HEK293 (cell line): ENCODE data around the gene MCM10.

Experiments used
- CTCF ChIA-PET: fragments of 350-600 bp; formaldehyde crosslinking; extraction: SDS; loops from one replicate; lab custom pipeline; 2021; ENCODE audit warnings: antibody characterized with exemption; lab: Yijun Ruan, JAX
- POLR2A ChIA-PET: fragments of 300-600 bp; formaldehyde crosslinking; extraction: SDS; loops from one replicate; lab custom pipeline; 2020; ENCODE audit warnings: antibody characterized with exemption, inconsistent platforms; lab: Yijun Ruan, JAX
- H3K27ac ChIP-seq: fragments of 200-500 bp; sonication (Bioruptor generic); 2 replicates; pipeline ENCODE4 v1.5.1; 2014; ENCODE audit warnings: low read depth, low read length, control low read depth, inconsistent platforms; ENCODE audit errors: extremely low read depth
- H3K36me3 ChIP-seq, 2 experiments: fragments of 200-500 bp in 1 of 2; sonication (Bioruptor generic) in 1 of 2; 1 replicate in 1 of 2; 2 replicates in 1 of 2; pipeline ENCODE4 v1.5.1; 2014 to 2017; ENCODE audit warnings: inconsistent platforms in 2 of 2, low read length in 2 of 2; ENCODE audit not compliant: control insufficient read depth in 2 of 2, insufficient read depth in 1 of 2
- H3K4me1 ChIP-seq: fragments of 200-500 bp; sonication (Bioruptor generic); 2 replicates; pipeline ENCODE4 v1.5.1; 2014; ENCODE audit warnings: mild to moderate bottlenecking, low read length, inconsistent platforms; ENCODE audit not compliant: control insufficient read depth, insufficient read depth
- H3K4me3 ChIP-seq: 2 replicates; pipeline ENCODE4 v1.5.1; 2011; ENCODE audit warnings: low read depth, mild to moderate bottlenecking, control low read depth, low read length, moderate library complexity
- H3K9me3 ChIP-seq: fragments of 200-500 bp; sonication (Bioruptor generic); 2 replicates; pipeline ENCODE4 v1.5.1; 2014; ENCODE audit warnings: low read depth, low read length, inconsistent platforms; ENCODE audit not compliant: control insufficient read depth, insufficient read depth
- HOXC10 ChIP-seq: sonication (generic); formaldehyde crosslinking; IDR thresholded peaks from 2 replicates; pipeline ENCODE4 v1.8.1; 2023; ENCODE audit warnings: mild to moderate bottlenecking, missing genetic modification reagents
- SP3 ChIP-seq: fragments of 450-650 bp; formaldehyde crosslinking; IDR thresholded peaks from 2 replicates; pipeline ENCODE4 v1.5.1; 2016; ENCODE audit warnings: missing biosample characterization, missing genetic modification characterization
- SP7 ChIP-seq: fragments of 450-650 bp; formaldehyde crosslinking; IDR thresholded peaks from 2 replicates; pipeline ENCODE4 v1.5.1; 2016; ENCODE audit warnings: missing biosample characterization, missing genetic modification characterization
- TRIM28 ChIP-seq: IDR thresholded peaks from 2 replicates; pipeline ENCODE4 v1.6.1; 2011; ENCODE audit warnings: low read length, control low read depth, borderline replicate concordance
- YY2 ChIP-seq: fragments of 450-650 bp; formaldehyde crosslinking; IDR thresholded peaks from 2 replicates; pipeline ENCODE4 v1.5.1; 2016; ENCODE audit warnings: missing biosample characterization, missing genetic modification characterization
- ZNF133 ChIP-seq: fragments of 450-650 bp; formaldehyde crosslinking; IDR thresholded peaks from 2 replicates; pipeline ENCODE4 v1.5.1; 2016; ENCODE audit warnings: missing biosample characterization, missing genetic modification characterization
- ZNF169 ChIP-seq: fragments of 450-650 bp; formaldehyde crosslinking; IDR thresholded peaks from 2 replicates; pipeline ENCODE4 v1.5.1; 2016; ENCODE audit warnings: missing biosample characterization, missing genetic modification characterization
- ZNF202 ChIP-seq: fragments of 450-650 bp; formaldehyde crosslinking; IDR thresholded peaks from 2 replicates; pipeline ENCODE4 v1.5.1; 2016; ENCODE audit warnings: missing biosample characterization, missing genetic modification characterization, borderline replicate concordance
- ZNF214 ChIP-seq: fragments of 450-650 bp; formaldehyde crosslinking; IDR thresholded peaks from 2 replicates; pipeline ENCODE4 v1.5.1; 2017; ENCODE audit warnings: missing biosample characterization, mild to moderate bottlenecking, missing genetic modification characterization, borderline replicate concordance
- ZNF423 ChIP-seq: fragments of 450-650 bp; formaldehyde crosslinking; IDR thresholded peaks from 2 replicates; pipeline ENCODE4 v1.5.1; 2016; ENCODE audit warnings: missing biosample characterization, missing genetic modification characterization
- ZNF544 ChIP-seq: fragments of 450-650 bp; formaldehyde crosslinking; IDR thresholded peaks from 2 replicates; pipeline ENCODE4 v1.5.0; 2017; ENCODE audit warnings: missing biosample characterization, missing genetic modification characterization
- ZNF624 ChIP-seq: fragments of 450-650 bp; formaldehyde crosslinking; IDR thresholded peaks from 2 replicates; pipeline ENCODE4 v1.5.1; 2017; ENCODE audit warnings: missing biosample characterization, missing genetic modification characterization
- ZNF629 ChIP-seq: fragments of 450-650 bp; formaldehyde crosslinking; IDR thresholded peaks from 2 replicates; pipeline ENCODE4 v1.5.1; 2017; ENCODE audit warnings: missing biosample characterization, missing genetic modification characterization
- ZNF677 ChIP-seq: fragments of 450-650 bp; IDR thresholded peaks from 2 replicates; pipeline ENCODE4 v1.5.0; 2018; ENCODE audit warnings: missing biosample characterization, mild to moderate bottlenecking, missing genetic modification characterization, moderate library complexity
- ZNF701 ChIP-seq: fragments of 450-650 bp; formaldehyde crosslinking; IDR thresholded peaks from 2 replicates; pipeline ENCODE4 v1.5.1; 2016; ENCODE audit warnings: missing biosample characterization, missing genetic modification characterization
- ZNF707 ChIP-seq: fragments of 450-650 bp; formaldehyde crosslinking; IDR thresholded peaks from 2 replicates; pipeline ENCODE4 v1.5.1; 2016; ENCODE audit warnings: missing biosample characterization, missing genetic modification characterization
- TF ChIP-seq, protein P1 (sequence below): fragments of 450-650 bp; formaldehyde crosslinking; IDR thresholded peaks from 2 replicates; pipeline ENCODE4 v1.5.1; 2017; ENCODE audit warnings: missing biosample characterization, missing genetic modification characterization
- TF ChIP-seq, protein P2 (sequence below): fragments of 450-650 bp; formaldehyde crosslinking; IDR thresholded peaks from 2 replicates; pipeline ENCODE4 v1.5.1; 2016; ENCODE audit warnings: missing biosample characterization, missing genetic modification characterization
- TF ChIP-seq, protein P3 (sequence below): fragments of 450-650 bp; formaldehyde crosslinking; IDR thresholded peaks from 2 replicates; pipeline ENCODE4 v1.5.1; 2016; ENCODE audit warnings: missing biosample characterization, missing genetic modification characterization, borderline replicate concordance
- TF ChIP-seq, protein P4 (sequence below): fragments of 450-650 bp; formaldehyde crosslinking; IDR thresholded peaks from 2 replicates; pipeline ENCODE4 v1.5.1; 2016; ENCODE audit warnings: missing biosample characterization, missing genetic modification characterization
- TF ChIP-seq, protein P5 (sequence below): fragments of 450-650 bp; formaldehyde crosslinking; IDR thresholded peaks from 2 replicates; pipeline ENCODE4 v1.5.1; 2016; ENCODE audit warnings: missing biosample characterization, missing genetic modification characterization

Gene MCM10

DNA sequence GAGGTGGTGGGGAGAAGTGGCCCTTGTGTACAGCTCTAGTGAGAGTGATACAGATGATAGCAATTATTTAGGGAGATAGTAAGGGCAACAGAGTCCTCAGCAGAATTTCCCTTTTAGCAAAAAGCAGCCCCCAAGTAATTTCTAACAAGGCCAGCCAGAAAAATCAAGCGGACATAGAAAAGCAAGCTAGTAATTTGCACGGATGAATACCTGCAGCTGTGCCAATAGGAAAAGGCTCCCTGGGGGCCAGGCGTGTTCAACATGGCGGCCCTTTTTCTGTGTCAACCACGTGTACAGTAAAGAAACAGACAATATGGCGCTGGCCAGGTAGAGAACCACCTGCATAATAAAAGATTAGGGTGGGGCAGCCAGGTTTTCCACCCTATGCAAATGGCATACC, 7.4 kb downstream of the MCM10 start:
- TF ChIP-seq ZNF133 (tag by site-specific recombination): no peak
- TF ChIP-seq ZNF544: no peak
- TF ChIP-seq ZNF423 (tag by site-specific recombination): no peak
- no peak for TF ChIP-seq ZNF202 (tag by site-specific recombination)
- no peak for TF ChIP-seq ZNF707 (tag by site-specific recombination)
- TF ChIP-seq HOXC10: no peak
- TF ChIP-seq, protein P1, sequence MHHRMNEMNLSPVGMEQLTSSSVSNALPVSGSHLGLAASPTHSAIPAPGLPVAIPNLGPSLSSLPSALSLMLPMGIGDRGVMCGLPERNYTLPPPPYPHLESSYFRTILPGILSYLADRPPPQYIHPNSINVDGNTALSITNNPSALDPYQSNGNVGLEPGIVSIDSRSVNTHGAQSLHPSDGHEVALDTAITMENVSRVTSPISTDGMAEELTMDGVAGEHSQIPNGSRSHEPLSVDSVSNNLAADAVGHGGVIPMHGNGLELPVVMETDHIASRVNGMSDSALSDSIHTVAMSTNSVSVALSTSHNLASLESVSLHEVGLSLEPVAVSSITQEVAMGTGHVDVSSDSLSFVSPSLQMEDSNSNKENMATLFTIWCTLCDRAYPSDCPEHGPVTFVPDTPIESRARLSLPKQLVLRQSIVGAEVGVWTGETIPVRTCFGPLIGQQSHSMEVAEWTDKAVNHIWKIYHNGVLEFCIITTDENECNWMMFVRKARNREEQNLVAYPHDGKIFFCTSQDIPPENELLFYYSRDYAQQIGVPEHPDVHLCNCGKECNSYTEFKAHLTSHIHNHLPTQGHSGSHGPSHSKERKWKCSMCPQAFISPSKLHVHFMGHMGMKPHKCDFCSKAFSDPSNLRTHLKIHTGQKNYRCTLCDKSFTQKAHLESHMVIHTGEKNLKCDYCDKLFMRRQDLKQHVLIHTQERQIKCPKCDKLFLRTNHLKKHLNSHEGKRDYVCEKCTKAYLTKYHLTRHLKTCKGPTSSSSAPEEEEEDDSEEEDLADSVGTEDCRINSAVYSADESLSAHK (tag by site-specific recombination): no peak
- TF ChIP-seq ZNF624 (tag by site-specific recombination): no peak
- TF ChIP-seq SP7: no peak
- TF ChIP-seq ZNF169 (tag by site-specific recombination): no peak
- TF ChIP-seq, protein P2, sequence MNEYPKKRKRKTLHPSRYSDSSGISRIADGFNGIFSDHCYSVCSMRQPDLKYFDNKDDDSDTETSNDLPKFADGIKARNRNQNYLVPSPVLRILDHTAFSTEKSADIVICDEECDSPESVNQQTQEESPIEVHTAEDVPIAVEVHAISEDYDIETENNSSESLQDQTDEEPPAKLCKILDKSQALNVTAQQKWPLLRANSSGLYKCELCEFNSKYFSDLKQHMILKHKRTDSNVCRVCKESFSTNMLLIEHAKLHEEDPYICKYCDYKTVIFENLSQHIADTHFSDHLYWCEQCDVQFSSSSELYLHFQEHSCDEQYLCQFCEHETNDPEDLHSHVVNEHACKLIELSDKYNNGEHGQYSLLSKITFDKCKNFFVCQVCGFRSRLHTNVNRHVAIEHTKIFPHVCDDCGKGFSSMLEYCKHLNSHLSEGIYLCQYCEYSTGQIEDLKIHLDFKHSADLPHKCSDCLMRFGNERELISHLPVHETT (tag by site-specific recombination): no peak
- no peak for TF ChIP-seq ZNF629 (tag by site-specific recombination)
- no peak for TF ChIP-seq YY2 (tag by site-specific recombination)
- TF ChIP-seq SP3 (tag by site-specific recombination): no peak
- no peak for TF ChIP-seq ZNF214 (tag by site-specific recombination)
- TF ChIP-seq, protein P3, sequence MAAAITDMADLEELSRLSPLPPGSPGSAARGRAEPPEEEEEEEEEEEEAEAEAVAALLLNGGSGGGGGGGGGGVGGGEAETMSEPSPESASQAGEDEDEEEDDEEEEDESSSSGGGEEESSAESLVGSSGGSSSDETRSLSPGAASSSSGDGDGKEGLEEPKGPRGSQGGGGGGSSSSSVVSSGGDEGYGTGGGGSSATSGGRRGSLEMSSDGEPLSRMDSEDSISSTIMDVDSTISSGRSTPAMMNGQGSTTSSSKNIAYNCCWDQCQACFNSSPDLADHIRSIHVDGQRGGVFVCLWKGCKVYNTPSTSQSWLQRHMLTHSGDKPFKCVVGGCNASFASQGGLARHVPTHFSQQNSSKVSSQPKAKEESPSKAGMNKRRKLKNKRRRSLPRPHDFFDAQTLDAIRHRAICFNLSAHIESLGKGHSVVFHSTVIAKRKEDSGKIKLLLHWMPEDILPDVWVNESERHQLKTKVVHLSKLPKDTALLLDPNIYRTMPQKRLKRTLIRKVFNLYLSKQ (tag by site-specific recombination): no peak
- CTCF ChIA-PET: no interaction called here
- Histone ChIP-seq H3K4me3 (no peak overlapping the region), H3K36me3 (peaks cover 64 to 91% of the 10 kb centered on the region in 2 experiments), H3K4me1 (no peaks in the 10 kb centered on the region), H3K9me3 (no peaks in the 10 kb centered on the region), H3K27ac (no peak overlapping the region)
- POLR2A ChIA-PET: no interaction called here

DNA sequence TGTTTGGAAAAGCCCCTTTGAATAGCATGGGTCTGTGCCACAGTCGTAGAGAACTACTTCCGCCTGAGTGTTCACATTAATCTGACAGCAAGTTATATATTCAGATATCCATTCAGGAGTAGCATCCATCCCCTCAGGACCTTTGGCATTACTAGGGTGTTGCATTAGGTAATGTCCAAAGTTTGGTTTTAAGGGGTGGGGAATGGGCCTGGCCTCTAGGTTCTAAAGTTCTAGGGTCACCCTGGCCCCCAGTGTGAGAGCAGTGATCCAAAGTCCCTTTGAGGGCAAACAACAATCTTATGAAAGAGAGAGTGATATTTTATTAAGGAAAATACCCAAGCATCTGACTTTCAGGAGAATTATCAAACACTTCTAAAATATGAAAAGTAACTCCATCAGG, 12.3 kb downstream of the MCM10 start:
- POLR2A ChIA-PET: no interaction called here
- Histone ChIP-seq H3K4me1 (no peaks in the 10 kb centered on the region), H3K4me3 (no peak overlapping the region), H3K9me3 (no peaks in the 10 kb centered on the region), H3K27ac (no peak overlapping the region), H3K36me3 (peaks cover 87 to 94% of the 10 kb centered on the region in 2 experiments)
- CTCF ChIA-PET: no interaction called here
- TF ChIP-seq ZNF214 (tag by site-specific recombination): no peak
- no peak for TF ChIP-seq ZNF677 (tag by site-specific recombination)
- TF ChIP-seq, protein P4, sequence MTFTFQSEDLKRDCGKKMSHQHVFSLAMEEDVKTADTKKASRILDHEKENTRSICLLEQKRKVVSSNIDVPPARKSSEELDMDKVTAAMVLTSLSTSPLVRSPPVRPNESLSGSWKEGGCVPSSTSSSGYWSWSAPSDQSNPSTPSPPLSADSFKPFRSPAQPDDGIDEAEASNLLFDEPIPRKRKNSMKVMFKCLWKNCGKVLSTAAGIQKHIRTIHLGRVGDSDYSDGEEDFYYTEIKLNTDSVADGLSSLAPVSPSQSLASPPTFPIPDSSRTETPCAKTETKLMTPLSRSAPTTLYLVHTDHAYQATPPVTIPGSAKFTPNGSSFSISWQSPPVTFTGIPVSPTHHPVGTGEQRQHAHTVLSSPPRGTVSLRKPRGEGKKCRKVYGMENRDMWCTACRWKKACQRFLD (tag by site-specific recombination): no peak
- TF ChIP-seq, protein P5, sequence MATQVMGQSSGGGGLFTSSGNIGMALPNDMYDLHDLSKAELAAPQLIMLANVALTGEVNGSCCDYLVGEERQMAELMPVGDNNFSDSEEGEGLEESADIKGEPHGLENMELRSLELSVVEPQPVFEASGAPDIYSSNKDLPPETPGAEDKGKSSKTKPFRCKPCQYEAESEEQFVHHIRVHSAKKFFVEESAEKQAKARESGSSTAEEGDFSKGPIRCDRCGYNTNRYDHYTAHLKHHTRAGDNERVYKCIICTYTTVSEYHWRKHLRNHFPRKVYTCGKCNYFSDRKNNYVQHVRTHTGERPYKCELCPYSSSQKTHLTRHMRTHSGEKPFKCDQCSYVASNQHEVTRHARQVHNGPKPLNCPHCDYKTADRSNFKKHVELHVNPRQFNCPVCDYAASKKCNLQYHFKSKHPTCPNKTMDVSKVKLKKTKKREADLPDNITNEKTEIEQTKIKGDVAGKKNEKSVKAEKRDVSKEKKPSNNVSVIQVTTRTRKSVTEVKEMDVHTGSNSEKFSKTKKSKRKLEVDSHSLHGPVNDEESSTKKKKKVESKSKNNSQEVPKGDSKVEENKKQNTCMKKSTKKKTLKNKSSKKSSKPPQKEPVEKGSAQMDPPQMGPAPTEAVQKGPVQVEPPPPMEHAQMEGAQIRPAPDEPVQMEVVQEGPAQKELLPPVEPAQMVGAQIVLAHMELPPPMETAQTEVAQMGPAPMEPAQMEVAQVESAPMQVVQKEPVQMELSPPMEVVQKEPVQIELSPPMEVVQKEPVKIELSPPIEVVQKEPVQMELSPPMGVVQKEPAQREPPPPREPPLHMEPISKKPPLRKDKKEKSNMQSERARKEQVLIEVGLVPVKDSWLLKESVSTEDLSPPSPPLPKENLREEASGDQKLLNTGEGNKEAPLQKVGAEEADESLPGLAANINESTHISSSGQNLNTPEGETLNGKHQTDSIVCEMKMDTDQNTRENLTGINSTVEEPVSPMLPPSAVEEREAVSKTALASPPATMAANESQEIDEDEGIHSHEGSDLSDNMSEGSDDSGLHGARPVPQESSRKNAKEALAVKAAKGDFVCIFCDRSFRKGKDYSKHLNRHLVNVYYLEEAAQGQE (tag by site-specific recombination): no peak
- TF ChIP-seq TRIM28: no peak
- TF ChIP-seq ZNF701 (tag by site-specific recombination): no peak
